Upper lobe of left lung (tissue), 6 donors: ENCODE results near the gene EPS15. TPM values are rescaled to one million over a fixed set of nuclear protein-coding genes. Genes with fewer than 3 reads are reported as not detected.

Source experiments
- ATAC-seq, 2 donors: fragments of 200-7000 bp; cut with Tn5 transposase; one replicate each; pipeline ENCODE4 v1.9.1; 2022; ENCODE audit warnings: mild to moderate bottlenecking in 2 of 2, moderate library complexity in 2 of 2; ENCODE audit not compliant: low FRiP score in 2 of 2
- DNase-seq, 2 donors: peaks; one replicate each; pipeline ENCODE4 v3.0.0-alpha.2; 2019 to 2020
- H3K27ac ChIP-seq, 4 donors: fragments of 200-600 bp; sonication (generic); one replicate each; pipeline ENCODE4 v1.5.1; 2016 to 2019
- H3K27me3 ChIP-seq, 4 donors: fragments of 200-600 bp; sonication (generic); one replicate each; pipeline ENCODE4 v1.5.1; 2017 to 2019
- H3K36me3 ChIP-seq, 4 donors: fragments of 200-600 bp; sonication (generic); one replicate each; pipeline ENCODE4 v1.5.1; 2016 to 2019
- H3K4me1 ChIP-seq, 4 donors: fragments of 200-600 bp; sonication (generic); one replicate each; pipeline ENCODE4 v1.5.1; 2018 to 2019
- H3K4me3 ChIP-seq, 4 donors: fragments of 200-600 bp; sonication (generic); one replicate each; pipeline ENCODE4 v1.5.1; 2017 to 2019; ENCODE audit warnings: mild to moderate bottlenecking in 2 of 4, moderate library complexity in 1 of 4
- H3K9me3 ChIP-seq, 4 donors: fragments of 200-600 bp; sonication (generic); one replicate each; pipeline ENCODE4 v1.5.1; 2018 to 2019
- EP300 ChIP-seq, 4 donors: sonication (generic); formaldehyde crosslinking; IDR thresholded peaks; one replicate each; pipeline ENCODE4 v1.5.1; 2017; ENCODE audit warnings: antibody characterized with exemption in 4 of 4, control low read depth in 2 of 4
- POLR2A ChIP-seq, 4 donors: fragments of 450-650 bp; IDR thresholded peaks; one replicate each; pipeline ENCODE4 v1.5.1; 2016 to 2017; ENCODE audit warnings: antibody characterized with exemption in 4 of 4, mild to moderate bottlenecking in 2 of 4
- POLR2AphosphoS5 ChIP-seq, 2 donors: sonication (generic); formaldehyde crosslinking; IDR thresholded peaks; one replicate each; pipeline ENCODE4 v1.5.1; 2017; ENCODE audit warnings: antibody characterized with exemption in 2 of 2
- WGBS, 2 donors: methylation state at CpG; one replicate each; pipeline ENCODE4 v1.1.5; 2017 to 2018; 5-methylcytosine and 5-hydroxymethylcytosine counted together
- total RNA-seq, 6 donors: library from RNA; depleted of rRNA in 4 of 6; stranded (reverse); fragments of >200 nt in 4 of 6; gene quantifications; one replicate each; pipeline versions ENCODE4 v1.1.0 to v1.2.1, GENCODE V29; 2016 to 2021
- TF ChIP-seq, protein P1 (sequence below), 6 experiments: fragments of 450-650 bp in 4 of 6; fragments of 200-600 bp in 2 of 6; sonication (generic) in 2 of 6; IDR thresholded peaks; one replicate each; pipeline ENCODE4 v1.5.1; 2016 to 2019; ENCODE audit warnings: antibody characterized with exemption in 6 of 6
- donor health status: DM: no; HTN: no; CAD: no; lungs with moderate emphysema.
- donor health status: DM: no; HTN: yes; CAD: no; lungs with severe emphysema.

Gene EPS15
- total RNA-seq, 6 donors from 2014 or later, result 50.4 to 181 (median 73.3) TPM

GRCh38 chr1:51312718-51313117 lies 206.3 kb downstream of the EPS15 start:
- Histone ChIP-seq H3K4me3 (no peak overlapping the region), H3K27me3 (no peaks in the 10 kb centered on the region), H3K4me1 (peaks cover 10 to 45% (median 21%) of the 10 kb centered on the region in 4 donors), H3K9me3 (no peaks in the 10 kb centered on the region), H3K27ac (peak overlapping the region in 3 of 4 donors; percentile 51 to 81 (median 74)), H3K36me3 (no peaks in the 10 kb centered on the region)
- no peak for DNase-seq
- WGBS, 2 donors, result 88 to 100% methylated on average over 1 to 4 of the region's 4 CpGs
- no peak for TF ChIP-seq EP300 (IDR thresholded peaks at IDR 0.05)
- TF ChIP-seq POLR2AphosphoS5 (IDR thresholded peaks at IDR 0.05), result no peak
- TF ChIP-seq, protein P1, sequence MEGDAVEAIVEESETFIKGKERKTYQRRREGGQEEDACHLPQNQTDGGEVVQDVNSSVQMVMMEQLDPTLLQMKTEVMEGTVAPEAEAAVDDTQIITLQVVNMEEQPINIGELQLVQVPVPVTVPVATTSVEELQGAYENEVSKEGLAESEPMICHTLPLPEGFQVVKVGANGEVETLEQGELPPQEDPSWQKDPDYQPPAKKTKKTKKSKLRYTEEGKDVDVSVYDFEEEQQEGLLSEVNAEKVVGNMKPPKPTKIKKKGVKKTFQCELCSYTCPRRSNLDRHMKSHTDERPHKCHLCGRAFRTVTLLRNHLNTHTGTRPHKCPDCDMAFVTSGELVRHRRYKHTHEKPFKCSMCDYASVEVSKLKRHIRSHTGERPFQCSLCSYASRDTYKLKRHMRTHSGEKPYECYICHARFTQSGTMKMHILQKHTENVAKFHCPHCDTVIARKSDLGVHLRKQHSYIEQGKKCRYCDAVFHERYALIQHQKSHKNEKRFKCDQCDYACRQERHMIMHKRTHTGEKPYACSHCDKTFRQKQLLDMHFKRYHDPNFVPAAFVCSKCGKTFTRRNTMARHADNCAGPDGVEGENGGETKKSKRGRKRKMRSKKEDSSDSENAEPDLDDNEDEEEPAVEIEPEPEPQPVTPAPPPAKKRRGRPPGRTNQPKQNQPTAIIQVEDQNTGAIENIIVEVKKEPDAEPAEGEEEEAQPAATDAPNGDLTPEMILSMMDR (IDR thresholded peaks at IDR 0.05), result no peak
- no peak for TF ChIP-seq POLR2A (IDR thresholded peaks at IDR 0.05)
- no peak for ATAC-seq

DNA sequence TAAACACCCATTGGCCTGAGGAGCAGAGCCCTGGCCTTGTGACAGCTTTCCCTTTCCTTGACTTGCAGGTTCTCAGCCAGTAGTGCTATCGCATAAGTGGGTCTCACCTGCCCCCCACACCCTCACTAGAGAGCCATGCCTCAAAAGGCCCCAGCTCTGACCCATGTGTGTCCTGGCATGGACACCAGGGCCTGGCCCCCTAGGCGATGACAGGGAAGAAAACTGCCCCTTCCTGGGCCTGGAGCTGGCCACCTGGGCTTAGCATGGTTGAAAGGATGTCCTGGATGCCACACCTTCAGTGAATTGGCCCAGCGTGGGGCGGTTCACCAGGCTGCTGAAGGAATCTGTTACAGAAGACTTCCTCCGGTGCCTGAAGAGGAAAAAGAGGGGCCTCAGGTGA lies 207.2 kb downstream of the EPS15 start:
- DNase-seq (no peak), ATAC-seq (no peak)
- Histone ChIP-seq H3K9me3 (no peaks in the 10 kb centered on the region), H3K27ac (no peak overlapping the region), H3K36me3 (no peaks in the 10 kb centered on the region), H3K4me3 (no peak overlapping the region), H3K4me1 (peaks cover 10 to 43% (median 21%) of the 10 kb centered on the region in 4 donors), H3K27me3 (no peaks in the 10 kb centered on the region)
- 96 to 97% methylated on average over 5 of the region's 5 CpGs for WGBS, 2 donors
- TF ChIP-seq, protein P1 (IDR thresholded peaks at IDR 0.05), result no peak
- TF ChIP-seq EP300 (IDR thresholded peaks at IDR 0.05) (no peak), POLR2AphosphoS5 (IDR thresholded peaks at IDR 0.05) (no peak), POLR2A (IDR thresholded peaks at IDR 0.05) (no peak)

GRCh38 chr1:51310871-51311613 lies 208.0 kb downstream of the EPS15 start:
- DNase-seq (no peak), ATAC-seq (no peak)
- no peak overlapping the region for H3K27ac ChIP-seq
- no peaks in the 10 kb centered on the region for H3K36me3 ChIP-seq
- H3K4me1 ChIP-seq, result peaks cover 10 to 37% (median 21%) of the 10 kb centered on the region in 4 donors
- WGBS, 2 donors, result 58% methylated on average over 15 of the region's 15 CpGs
- no peak overlapping the region for H3K4me3 ChIP-seq
- TF ChIP-seq, protein P1 (IDR thresholded peaks at IDR 0.05), result no peak
- no peak for TF ChIP-seq POLR2A (IDR thresholded peaks at IDR 0.05)
- TF ChIP-seq EP300 (IDR thresholded peaks at IDR 0.05), result no peak
- no peak for TF ChIP-seq POLR2AphosphoS5 (IDR thresholded peaks at IDR 0.05)
- no peaks in the 10 kb centered on the region for H3K27me3 ChIP-seq
- no peaks in the 10 kb centered on the region for H3K9me3 ChIP-seq

- Histone ChIP-seq H3K36me3 (no peaks in the 10 kb centered on the region), H3K27ac (no peak overlapping the region), H3K27me3 (no peaks in the 10 kb centered on the region), H3K4me1 (peaks cover 5 to 24% (median 16%) of the 10 kb centered on the region in 4 donors), H3K9me3 (no peaks in the 10 kb centered on the region), H3K4me3 (no peak overlapping the region)
- DNase-seq, result no peak
- 87 to 98% methylated on average over 5 to 8 of the region's 8 CpGs for WGBS, 2 donors
- no peak for TF ChIP-seq POLR2A (IDR thresholded peaks at IDR 0.05)
- TF ChIP-seq POLR2AphosphoS5 (IDR thresholded peaks at IDR 0.05), result no peak
- no peak for TF ChIP-seq EP300 (IDR thresholded peaks at IDR 0.05)
- TF ChIP-seq, protein P1 (IDR thresholded peaks at IDR 0.05), result no peak
- ATAC-seq, result no peak
Measured at GRCh38 chr1:51309291-51309690, 209.8 kb downstream of the EPS15 start.

GRCh38 chr1:51308636-51309035 lies 210.4 kb downstream of the EPS15 start:
- WGBS, 2 donors, result 90 to 93% methylated on average over 5 to 6 of the region's 6 CpGs
- no peak overlapping the region for H3K4me3 ChIP-seq
- H3K4me1 ChIP-seq, result peaks cover 0 to 18% (median 11%) of the 10 kb centered on the region in 4 donors
- ATAC-seq (no peak), DNase-seq (no peak)
- H3K36me3 ChIP-seq, result no peaks in the 10 kb centered on the region
- H3K9me3 ChIP-seq, result no peaks in the 10 kb centered on the region
- TF ChIP-seq POLR2AphosphoS5 (IDR thresholded peaks at IDR 0.05), result no peak
- TF ChIP-seq, protein P1 (IDR thresholded peaks at IDR 0.05), result no peak
- TF ChIP-seq POLR2A (IDR thresholded peaks at IDR 0.05), result no peak
- H3K27me3 ChIP-seq, result no peaks in the 10 kb centered on the region
- no peak overlapping the region for H3K27ac ChIP-seq
